ENCODE measurements around the gene PDE9A.

DNA sequence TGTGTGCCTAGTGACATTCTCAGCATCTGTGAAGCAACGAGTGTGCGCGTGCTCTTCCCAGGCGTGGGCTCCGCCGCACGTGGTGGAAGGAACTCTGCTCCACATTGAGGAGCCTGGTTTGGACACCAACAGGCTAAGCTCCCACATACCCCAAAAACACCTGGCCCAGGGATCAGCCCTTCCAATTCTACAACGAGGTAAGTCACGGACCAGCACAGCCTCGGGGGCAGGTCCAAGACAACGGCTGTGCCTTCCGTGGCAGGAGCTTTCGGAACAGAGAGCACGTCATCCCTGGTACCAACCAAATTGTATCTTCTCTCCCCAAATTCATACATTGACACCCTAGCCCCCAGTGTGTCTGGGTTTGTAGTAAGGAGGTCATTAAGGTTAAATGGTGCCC is 27.2 kb upstream of the PDE9A start:
- TF ChIP-seq EZH2 (IDR thresholded peaks at IDR 0.05; ENCODE audit: borderline replicate concordance, low read depth, low read length, severe bottlenecking) (no peak), CTCF (IDR thresholded peaks at IDR 0.05; ENCODE audit: borderline replicate concordance, extremely low read depth, low read length, poor library complexity, severe bottlenecking) (no peak)

All from DND-41 (cell line).